ENCODE results near the gene AOC1. TPM values are rescaled to one million over a fixed set of nuclear protein-coding genes. Genes with fewer than 3 reads are reported as not detected.
A peak's percentile ranks its signal among the peaks of the same experiment; 100 is the strongest.

Gene AOC1
- total and polyA plus RNA-seq, 2 experiments from 2014 or later, result not detected

DNA sequence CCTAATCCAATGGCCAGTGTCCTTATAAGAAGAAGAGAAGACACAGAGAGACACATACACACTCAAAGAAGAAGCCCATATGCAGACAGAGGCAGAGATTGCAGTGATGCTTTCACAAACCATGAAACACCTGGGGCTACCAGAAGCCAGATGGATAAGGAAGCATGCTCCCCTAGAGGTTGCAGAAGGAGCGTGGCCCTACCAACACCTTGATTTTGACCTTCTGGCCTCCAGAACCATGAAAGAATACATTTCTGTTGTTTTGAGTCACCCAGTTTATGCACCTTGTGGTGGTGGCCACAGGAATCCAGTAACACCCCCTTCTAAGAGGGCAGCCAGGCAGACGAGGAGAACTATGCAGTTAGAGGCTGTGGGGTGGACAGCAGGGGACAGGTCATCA, 43.5 kb downstream of the AOC1 start:
- Histone ChIP-seq H3K4me3 (no peak overlapping the region), H3F3A (ENCODE audit: insufficient read depth) (no peaks in the 10 kb centered on the region), H3K79me2 (ENCODE audit: insufficient read depth) (no peaks in the 10 kb centered on the region), H3K4me1 (ENCODE audit: insufficient read depth) (no peaks in the 10 kb centered on the region), H2AFZ (no peak overlapping the region), H3K9me2 (ENCODE audit: insufficient read depth) (no peaks in the 10 kb centered on the region), H3K27ac (no peak overlapping the region), H3K27me3 (replicated peaks; ENCODE audit: insufficient read depth) (peaks cover 6% of the 10 kb centered on the region; the same call in 1 of the 2 replicates), H3K9me3 (ENCODE audit: low read depth) (no peaks in the 10 kb centered on the region), H3K4me2 (ENCODE audit: unreplicated experiment) (no peak overlapping the region), H4K20me1 (ENCODE audit: insufficient read depth) (no peaks in the 10 kb centered on the region), H3K9ac (no peak overlapping the region), H3K36me3 (ENCODE audit: low read depth) (no peaks in the 10 kb centered on the region)
- in situ Hi-C loops (cut with MboI), result no loop called here
- 26 to 29% methylated on average over 2 of the region's 2 CpGs for WGBS, 2 experiments (ENCODE audit: low coverage in 1 of 2, low lambda C conversion rate in 2 of 2, missing lambda C conversion rate in 2 of 2)
- TF ChIP-seq EZH2phosphoT487 (IDR thresholded peaks at IDR 0.05; ENCODE audit: insufficient read depth, low read depth) (no peak), EZH2 (IDR thresholded peaks at IDR 0.05; ENCODE audit: insufficient read depth, poor library complexity, severe bottlenecking) (no peak)
- no peak for DNase-seq

DNA sequence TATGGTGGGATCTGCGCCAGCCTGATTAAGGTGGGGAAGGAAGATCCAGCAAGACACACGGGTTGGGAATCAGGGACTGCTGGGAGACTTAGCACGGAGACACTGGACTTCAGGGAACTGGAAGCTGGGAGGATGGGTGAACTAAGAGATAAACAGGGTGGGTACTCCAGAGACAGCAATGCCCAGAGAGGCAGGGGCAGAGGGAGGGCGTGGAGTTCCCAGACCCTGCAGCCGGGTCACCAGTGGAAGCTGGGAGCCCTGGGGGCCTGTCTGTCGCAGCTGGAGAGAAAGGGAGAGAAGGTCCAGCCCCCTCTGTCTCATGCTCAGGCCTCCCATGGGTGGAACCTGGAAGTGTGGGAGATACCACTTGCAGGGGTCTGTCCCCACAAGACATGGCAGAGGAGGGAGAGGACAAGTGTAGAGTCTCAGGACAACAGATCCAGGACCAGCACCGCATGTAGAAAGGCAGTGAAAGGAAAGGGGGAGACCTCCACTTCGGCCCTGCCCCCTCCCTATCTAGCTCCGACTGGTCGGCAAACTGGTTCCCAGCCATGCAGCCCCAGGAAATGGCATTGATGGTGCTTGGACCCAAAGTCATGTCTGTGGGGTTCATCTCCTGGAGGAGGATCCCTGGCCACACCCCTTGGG, 44.4 kb downstream of the AOC1 start:
- Histone ChIP-seq H3K9ac (no peak overlapping the region), H3K9me3 (ENCODE audit: low read depth) (no peaks in the 10 kb centered on the region), H3K4me2 (ENCODE audit: unreplicated experiment) (no peak overlapping the region), H3F3A (ENCODE audit: insufficient read depth) (no peaks in the 10 kb centered on the region), H4K20me1 (ENCODE audit: insufficient read depth) (no peaks in the 10 kb centered on the region), H3K27me3 (replicated peaks; ENCODE audit: insufficient read depth) (peaks cover 6% of the 10 kb centered on the region; the same call in 1 of the 2 replicates), H3K9me2 (ENCODE audit: insufficient read depth) (no peaks in the 10 kb centered on the region), H2AFZ (no peak overlapping the region), H3K79me2 (ENCODE audit: insufficient read depth) (no peaks in the 10 kb centered on the region), H3K27ac (no peak overlapping the region), H3K36me3 (ENCODE audit: low read depth) (no peaks in the 10 kb centered on the region), H3K4me1 (ENCODE audit: insufficient read depth) (no peaks in the 10 kb centered on the region), H3K4me3 (no peak overlapping the region)
- WGBS, 2 experiments (ENCODE audit: low coverage in 1 of 2, low lambda C conversion rate in 2 of 2, missing lambda C conversion rate in 2 of 2), result 32 to 44% methylated on average over 10 of the region's 10 CpGs
- DNase-seq, result no peak
- in situ Hi-C loops (cut with MboI), result no loop called here
- no peak for TF ChIP-seq EZH2 (IDR thresholded peaks at IDR 0.05; ENCODE audit: insufficient read depth, poor library complexity, severe bottlenecking)
- no peak for TF ChIP-seq EZH2phosphoT487 (IDR thresholded peaks at IDR 0.05; ENCODE audit: insufficient read depth, low read depth)

DNA sequence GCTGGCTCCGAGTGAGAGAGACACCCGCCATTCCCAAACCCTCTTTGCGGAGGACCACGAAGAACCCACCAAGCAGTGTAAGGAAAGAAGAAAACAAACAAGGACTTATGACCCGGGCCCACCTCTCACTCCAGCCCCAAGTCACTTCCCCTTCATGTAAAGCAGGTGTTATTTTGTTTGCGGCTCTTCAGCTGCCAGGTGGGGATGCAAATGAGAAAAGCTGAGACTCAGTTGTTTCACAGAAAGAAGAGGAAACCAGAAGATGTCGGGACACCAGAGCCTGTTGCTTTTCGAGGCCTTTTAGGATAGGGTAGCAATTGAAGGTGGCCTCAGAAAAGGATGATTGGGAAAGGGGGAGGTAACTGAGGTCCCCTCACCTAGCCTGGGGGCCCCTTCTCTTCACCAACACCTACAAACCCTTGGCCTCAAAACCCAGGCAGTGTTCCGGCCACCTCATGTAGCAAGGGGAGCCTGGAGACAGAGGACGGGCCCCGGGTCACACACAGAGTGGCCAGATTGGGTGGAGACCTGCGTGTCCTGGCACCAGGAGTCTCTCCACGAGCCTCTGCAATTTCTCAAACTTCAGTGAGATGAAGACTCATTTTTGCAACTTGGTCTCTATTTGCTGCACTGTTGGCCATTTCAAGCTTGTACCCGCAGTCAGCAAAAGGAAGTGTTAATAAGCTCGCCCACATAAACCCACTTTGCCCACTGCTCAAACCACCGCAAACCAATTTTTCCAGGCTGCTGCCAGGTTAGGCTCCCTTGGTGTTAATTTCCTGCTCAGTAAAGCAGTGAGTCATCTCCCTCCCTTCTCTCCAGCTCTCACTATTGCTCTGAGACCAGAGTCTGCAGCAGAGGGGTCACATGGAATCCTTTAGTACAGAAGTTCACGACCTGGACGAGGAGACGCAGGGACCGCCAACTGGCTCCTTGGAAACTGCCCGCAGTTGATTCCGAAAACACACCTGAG, 45.5 kb downstream of the AOC1 start:
- 24 to 25% methylated on average over 21 to 22 of the region's 22 CpGs for WGBS, 2 experiments (ENCODE audit: low coverage in 1 of 2, low lambda C conversion rate in 2 of 2, missing lambda C conversion rate in 2 of 2)
- Histone ChIP-seq H3K36me3 (ENCODE audit: low read depth) (no peaks in the 10 kb centered on the region), H2AFZ (no peak overlapping the region), H3K27ac (no peak overlapping the region), H3K79me2 (ENCODE audit: insufficient read depth) (no peaks in the 10 kb centered on the region), H3F3A (ENCODE audit: insufficient read depth) (no peaks in the 10 kb centered on the region), H3K9me2 (ENCODE audit: insufficient read depth) (no peaks in the 10 kb centered on the region), H3K4me3 (no peak overlapping the region), H3K27me3 (replicated peaks; ENCODE audit: insufficient read depth) (peaks cover 6% of the 10 kb centered on the region; the same call in 1 of the 2 replicates), H3K4me1 (ENCODE audit: insufficient read depth) (no peaks in the 10 kb centered on the region), H3K4me2 (ENCODE audit: unreplicated experiment) (no peak overlapping the region), H3K9me3 (ENCODE audit: low read depth) (no peaks in the 10 kb centered on the region), H4K20me1 (ENCODE audit: insufficient read depth) (no peaks in the 10 kb centered on the region), H3K9ac (no peak overlapping the region)
- DNase-seq, result no peak
- no peak for TF ChIP-seq EZH2phosphoT487 (IDR thresholded peaks at IDR 0.05; ENCODE audit: insufficient read depth, low read depth)
- TF ChIP-seq EZH2 (IDR thresholded peaks at IDR 0.05; ENCODE audit: insufficient read depth, poor library complexity, severe bottlenecking), result no peak
- in situ Hi-C loops (cut with MboI), result no loop called here

DNA sequence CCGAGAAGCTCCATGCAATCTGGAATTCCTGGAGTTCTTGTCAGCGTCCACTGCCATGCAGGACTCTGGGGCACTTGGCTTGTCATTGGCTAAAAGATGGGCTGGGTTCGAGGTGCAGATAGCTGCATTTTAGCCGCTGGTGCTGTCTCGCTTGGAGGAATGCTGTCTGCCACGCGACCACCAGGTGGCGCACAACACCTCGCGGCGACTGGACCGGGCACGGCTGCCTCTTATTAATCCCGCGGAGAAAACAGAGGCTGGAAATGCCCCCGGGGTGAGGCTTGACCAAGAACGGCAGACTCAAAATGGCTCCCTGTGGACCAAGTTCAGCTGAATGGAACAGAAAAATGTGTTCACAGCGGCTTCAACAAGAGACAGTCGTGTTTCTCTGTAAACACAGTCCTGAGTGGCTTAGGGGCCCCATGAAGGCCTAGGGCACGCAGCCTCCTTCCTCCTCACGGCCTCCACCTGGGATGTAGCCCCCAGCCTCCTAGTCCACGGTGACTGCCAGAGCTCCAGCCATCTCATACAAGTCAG, 46.2 kb downstream of the AOC1 start:
- H3K9ac ChIP-seq, result no peak overlapping the region
- 8 to 9% methylated on average over 22 of the region's 22 CpGs for WGBS, 2 experiments (ENCODE audit: low coverage in 1 of 2, low lambda C conversion rate in 2 of 2, missing lambda C conversion rate in 2 of 2)
- H3K4me1 ChIP-seq (ENCODE audit: insufficient read depth), result no peaks in the 10 kb centered on the region
- no peak for TF ChIP-seq EZH2 (IDR thresholded peaks at IDR 0.05; ENCODE audit: insufficient read depth, poor library complexity, severe bottlenecking)
- no peak for TF ChIP-seq EZH2phosphoT487 (IDR thresholded peaks at IDR 0.05; ENCODE audit: insufficient read depth, low read depth)
- peak; percentile 76 for DNase-seq
- H3K4me2 ChIP-seq (ENCODE audit: unreplicated experiment), result no peak overlapping the region
- H3K9me2 ChIP-seq (ENCODE audit: insufficient read depth), result no peaks in the 10 kb centered on the region
- no peak overlapping the region for H2AFZ ChIP-seq
- in situ Hi-C loops (cut with MboI), result no loop called here
- no peak overlapping the region for H3K4me3 ChIP-seq
- no peaks in the 10 kb centered on the region for H3K36me3 ChIP-seq (ENCODE audit: low read depth)
- no peak overlapping the region for H3K27ac ChIP-seq
- no peaks in the 10 kb centered on the region for H3F3A ChIP-seq (ENCODE audit: insufficient read depth)
- no peaks in the 10 kb centered on the region for H3K9me3 ChIP-seq (ENCODE audit: low read depth)
- H4K20me1 ChIP-seq (ENCODE audit: insufficient read depth), result no peaks in the 10 kb centered on the region
- peaks cover 6% of the 10 kb centered on the region; the same call in 1 of the 2 replicates for H3K27me3 ChIP-seq (replicated peaks; ENCODE audit: insufficient read depth)
- no peaks in the 10 kb centered on the region for H3K79me2 ChIP-seq (ENCODE audit: insufficient read depth)

All from GM23248 (cell line).